ENCODE results near the gene GRIA1. TPM values are rescaled to one million over a fixed set of nuclear protein-coding genes. Genes with fewer than 3 reads are reported as not detected.

Gene GRIA1
- total and polyA plus RNA-seq, 10 of the 15 experiments (the other 5 are each of a cell fraction or from before 2014, with no cell fraction given), result 0.04 to 0.18 (median 0.04) TPM; not detected in 7

DNA sequence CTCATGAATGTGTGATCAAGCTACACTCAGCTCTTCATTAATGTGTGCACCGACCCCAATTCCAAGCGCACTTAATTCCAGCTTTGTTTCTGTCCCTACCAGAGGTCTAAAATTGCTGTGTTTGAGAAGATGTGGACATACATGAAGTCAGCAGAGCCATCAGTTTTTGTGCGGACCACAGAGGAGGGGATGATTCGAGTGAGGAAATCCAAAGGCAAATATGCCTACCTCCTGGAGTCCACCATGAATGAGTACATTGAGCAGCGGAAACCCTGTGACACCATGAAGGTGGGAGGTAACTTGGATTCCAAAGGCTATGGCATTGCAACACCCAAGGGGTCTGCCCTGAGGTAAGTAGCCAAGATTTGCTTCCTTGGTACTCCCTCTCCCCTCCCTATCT lies 279.6 kb downstream of the GRIA1 start:
- no peaks in the 10 kb centered on the region; the same call in 1 of the 2 replicates for H4K20me1 ChIP-seq (ENCODE audit: control insufficient read depth, insufficient read depth)
- WGBS (ENCODE audit: insufficient coverage, insufficient replicate concordance, low lambda C conversion rate, missing lambda C conversion rate), result 31% methylated on average over 5 of the region's 5 CpGs
- no peaks in the 10 kb centered on the region for H3K36me3 ChIP-seq (ENCODE audit: control insufficient read depth in 2 of 2, insufficient read depth in 2 of 2, low read length in 1 of 2)
- H3K79me2 ChIP-seq (ENCODE audit: control insufficient read depth, insufficient read depth, low read length), result no peaks in the 10 kb centered on the region
- H3K9me3 ChIP-seq (replicated peaks; ENCODE audit: control insufficient read depth, insufficient read depth, low read length), result no peaks in the 10 kb centered on the region
- no peak for FAIRE-seq
- H3K4me1 ChIP-seq (ENCODE audit: control insufficient read depth, insufficient read depth, low read length), result no peaks in the 10 kb centered on the region
- ChIA-PET SMC1A (ENCODE audit: uncharacterized antibody, unreplicated experiment) (no interaction called here), POLR2A (no interaction called here), RAD21 (ENCODE audit: unreplicated experiment) (no interaction called here), CTCF (no interaction called here)
- intact Hi-C loops (cut with micrococcal nuclease; ENCODE audit: unreplicated experiment), result no loop called here
- no peak for ATAC-seq
- TF ChIP-seq CHD2 (IDR thresholded peaks at IDR 0.05; ENCODE audit: borderline replicate concordance, low read depth, low read length), result no peak
- TF ChIP-seq, protein P1, sequence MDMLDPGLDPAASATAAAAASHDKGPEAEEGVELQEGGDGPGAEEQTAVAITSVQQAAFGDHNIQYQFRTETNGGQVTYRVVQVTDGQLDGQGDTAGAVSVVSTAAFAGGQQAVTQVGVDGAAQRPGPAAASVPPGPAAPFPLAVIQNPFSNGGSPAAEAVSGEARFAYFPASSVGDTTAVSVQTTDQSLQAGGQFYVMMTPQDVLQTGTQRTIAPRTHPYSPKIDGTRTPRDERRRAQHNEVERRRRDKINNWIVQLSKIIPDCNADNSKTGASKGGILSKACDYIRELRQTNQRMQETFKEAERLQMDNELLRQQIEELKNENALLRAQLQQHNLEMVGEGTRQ (IDR thresholded peaks at IDR 0.05; ENCODE audit: borderline replicate concordance, low read depth, low read length), result no peak
- TF ChIP-seq, protein P2, sequence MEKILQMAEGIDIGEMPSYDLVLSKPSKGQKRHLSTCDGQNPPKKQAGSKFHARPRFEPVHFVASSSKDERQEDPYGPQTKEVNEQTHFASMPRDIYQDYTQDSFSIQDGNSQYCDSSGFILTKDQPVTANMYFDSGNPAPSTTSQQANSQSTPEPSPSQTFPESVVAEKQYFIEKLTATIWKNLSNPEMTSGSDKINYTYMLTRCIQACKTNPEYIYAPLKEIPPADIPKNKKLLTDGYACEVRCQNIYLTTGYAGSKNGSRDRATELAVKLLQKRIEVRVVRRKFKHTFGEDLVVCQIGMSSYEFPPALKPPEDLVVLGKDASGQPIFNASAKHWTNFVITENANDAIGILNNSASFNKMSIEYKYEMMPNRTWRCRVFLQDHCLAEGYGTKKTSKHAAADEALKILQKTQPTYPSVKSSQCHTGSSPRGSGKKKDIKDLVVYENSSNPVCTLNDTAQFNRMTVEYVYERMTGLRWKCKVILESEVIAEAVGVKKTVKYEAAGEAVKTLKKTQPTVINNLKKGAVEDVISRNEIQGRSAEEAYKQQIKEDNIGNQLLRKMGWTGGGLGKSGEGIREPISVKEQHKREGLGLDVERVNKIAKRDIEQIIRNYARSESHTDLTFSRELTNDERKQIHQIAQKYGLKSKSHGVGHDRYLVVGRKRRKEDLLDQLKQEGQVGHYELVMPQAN (conservative IDR thresholded peaks at IDR 0.05), result no peak
- TF ChIP-seq MYC (IDR thresholded peaks at IDR 0.05; ENCODE audit: insufficient read depth, insufficient read length, insufficient replicate concordance, low read length, severe bottlenecking), result no peak
- TF ChIP-seq MEF2A (IDR thresholded peaks at IDR 0.05; ENCODE audit: insufficient read depth, low read depth, low read length), result no peak
- no peak for TF ChIP-seq NR2F1 (conservative IDR thresholded peaks at IDR 0.05)
- no peak for TF ChIP-seq CEBPB (IDR thresholded peaks at IDR 0.05; ENCODE audit: borderline replicate concordance in 1 of 2, low read depth in 2 of 2, low read length in 2 of 2)
- TF ChIP-seq ZBED1 (IDR thresholded peaks at IDR 0.05; ENCODE audit: borderline replicate concordance), result no peak
- no peak for TF ChIP-seq SIX5 (IDR thresholded peaks at IDR 0.05; ENCODE audit: low read depth, low read length, severe bottlenecking)
- TF ChIP-seq, protein P3, sequence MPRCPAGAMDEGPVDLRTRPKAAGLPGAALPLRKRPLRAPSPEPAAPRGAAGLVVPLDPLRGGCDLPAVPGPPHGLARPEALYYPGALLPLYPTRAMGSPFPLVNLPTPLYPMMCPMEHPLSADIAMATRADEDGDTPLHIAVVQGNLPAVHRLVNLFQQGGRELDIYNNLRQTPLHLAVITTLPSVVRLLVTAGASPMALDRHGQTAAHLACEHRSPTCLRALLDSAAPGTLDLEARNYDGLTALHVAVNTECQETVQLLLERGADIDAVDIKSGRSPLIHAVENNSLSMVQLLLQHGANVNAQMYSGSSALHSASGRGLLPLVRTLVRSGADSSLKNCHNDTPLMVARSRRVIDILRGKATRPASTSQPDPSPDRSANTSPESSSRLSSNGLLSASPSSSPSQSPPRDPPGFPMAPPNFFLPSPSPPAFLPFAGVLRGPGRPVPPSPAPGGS (IDR thresholded peaks at IDR 0.05; ENCODE audit: borderline replicate concordance, insufficient read depth, low read depth, low read length, poor library complexity, severe bottlenecking), result no peak
- TF ChIP-seq IRF4 (IDR thresholded peaks at IDR 0.05; ENCODE audit: low read depth, low read length), result no peak
- DNase-seq (ENCODE audit: low read depth, low spot score), result no peak
- H3K9ac ChIP-seq (ENCODE audit: control insufficient read depth, insufficient read depth, low read length), result no peak overlapping the region
- H2AFZ ChIP-seq (ENCODE audit: control insufficient read depth, low read depth, low read length), result no peak overlapping the region
- in situ Hi-C loops (cut with MboI), result no loop called here
- H3K27me3 ChIP-seq (replicated peaks in 1 of 2; ENCODE audit: control insufficient read depth in 2 of 2, insufficient read depth in 2 of 2, low read length in 1 of 2), result no peaks in the 10 kb centered on the region
- BruUV-seq (replicated peaks), result no TSS peak
- no peak overlapping the region for H3K4me2 ChIP-seq (ENCODE audit: control insufficient read depth, insufficient read depth)
- H3K4me3 ChIP-seq, result no peak overlapping the region
- no peak overlapping the region for H3K27ac ChIP-seq (ENCODE audit: control insufficient read depth, insufficient read depth)

All from GM12878 (cell line).